GM12872 (cell line): ENCODE data around the gene ACSL6.

Experiments
- TF ChIP-seq, protein P1 (sequence below): IDR thresholded peaks from 3 replicates; pipeline ENCODE4 v1.5.1; 2011; ENCODE audit warnings: low read depth, mild to moderate bottlenecking, low read length, moderate library complexity; ENCODE audit not compliant: insufficient read depth

The ACSL6 gene

GRCh38 chr5:131952301-131952857, 59.1 kb downstream of the ACSL6 start:
- TF ChIP-seq, protein P1, sequence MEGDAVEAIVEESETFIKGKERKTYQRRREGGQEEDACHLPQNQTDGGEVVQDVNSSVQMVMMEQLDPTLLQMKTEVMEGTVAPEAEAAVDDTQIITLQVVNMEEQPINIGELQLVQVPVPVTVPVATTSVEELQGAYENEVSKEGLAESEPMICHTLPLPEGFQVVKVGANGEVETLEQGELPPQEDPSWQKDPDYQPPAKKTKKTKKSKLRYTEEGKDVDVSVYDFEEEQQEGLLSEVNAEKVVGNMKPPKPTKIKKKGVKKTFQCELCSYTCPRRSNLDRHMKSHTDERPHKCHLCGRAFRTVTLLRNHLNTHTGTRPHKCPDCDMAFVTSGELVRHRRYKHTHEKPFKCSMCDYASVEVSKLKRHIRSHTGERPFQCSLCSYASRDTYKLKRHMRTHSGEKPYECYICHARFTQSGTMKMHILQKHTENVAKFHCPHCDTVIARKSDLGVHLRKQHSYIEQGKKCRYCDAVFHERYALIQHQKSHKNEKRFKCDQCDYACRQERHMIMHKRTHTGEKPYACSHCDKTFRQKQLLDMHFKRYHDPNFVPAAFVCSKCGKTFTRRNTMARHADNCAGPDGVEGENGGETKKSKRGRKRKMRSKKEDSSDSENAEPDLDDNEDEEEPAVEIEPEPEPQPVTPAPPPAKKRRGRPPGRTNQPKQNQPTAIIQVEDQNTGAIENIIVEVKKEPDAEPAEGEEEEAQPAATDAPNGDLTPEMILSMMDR = no peak

- TF ChIP-seq, protein P1 = no peak
These were observed 60.8 kb downstream of the ACSL6 start for GRCh38 chr5:131950706-131951105.

- TF ChIP-seq, protein P1 = no peak
These were observed 64.0 kb downstream of the ACSL6 start for GRCh38 chr5:131947445-131947844.

DNA sequence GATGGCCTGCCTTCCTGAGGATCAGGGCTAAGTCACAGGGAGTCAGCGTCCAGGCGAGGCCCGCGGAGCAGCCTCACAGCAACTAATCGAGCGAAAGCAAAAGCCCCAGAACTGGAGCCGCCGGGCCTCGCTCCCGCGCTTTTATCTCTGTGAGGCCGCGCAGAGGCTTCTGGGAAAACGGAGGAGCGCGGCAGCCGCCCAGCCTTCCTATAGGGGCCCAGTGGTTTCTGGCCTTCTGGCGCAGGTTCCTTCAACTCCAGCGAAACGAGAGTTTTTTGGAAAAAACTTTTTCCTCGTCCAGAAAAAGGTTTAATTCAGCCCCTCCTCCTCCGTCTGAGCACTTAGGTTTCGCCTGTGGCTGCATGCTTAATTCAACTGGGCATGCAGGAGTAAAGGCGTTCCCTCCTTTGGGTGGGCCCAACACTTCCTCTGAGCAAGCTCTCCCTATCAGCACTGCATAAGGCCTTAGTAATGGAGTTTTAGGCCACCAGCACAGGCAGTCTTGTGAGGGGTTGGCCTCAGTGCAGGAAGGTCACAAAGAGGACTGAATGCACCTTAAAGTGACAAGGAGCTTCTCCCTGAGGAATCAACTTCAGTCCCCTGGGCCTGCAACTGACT, 65.8 kb downstream of the ACSL6 start, which contains the start of gene MEIKIN:
MEIKIN (minus strand) TSS at position 113 of the 618 bp plus-strand sequence. CDS start 158 bp downstream, outside the sequence.
- TF ChIP-seq, protein P1 = no peak

DNA sequence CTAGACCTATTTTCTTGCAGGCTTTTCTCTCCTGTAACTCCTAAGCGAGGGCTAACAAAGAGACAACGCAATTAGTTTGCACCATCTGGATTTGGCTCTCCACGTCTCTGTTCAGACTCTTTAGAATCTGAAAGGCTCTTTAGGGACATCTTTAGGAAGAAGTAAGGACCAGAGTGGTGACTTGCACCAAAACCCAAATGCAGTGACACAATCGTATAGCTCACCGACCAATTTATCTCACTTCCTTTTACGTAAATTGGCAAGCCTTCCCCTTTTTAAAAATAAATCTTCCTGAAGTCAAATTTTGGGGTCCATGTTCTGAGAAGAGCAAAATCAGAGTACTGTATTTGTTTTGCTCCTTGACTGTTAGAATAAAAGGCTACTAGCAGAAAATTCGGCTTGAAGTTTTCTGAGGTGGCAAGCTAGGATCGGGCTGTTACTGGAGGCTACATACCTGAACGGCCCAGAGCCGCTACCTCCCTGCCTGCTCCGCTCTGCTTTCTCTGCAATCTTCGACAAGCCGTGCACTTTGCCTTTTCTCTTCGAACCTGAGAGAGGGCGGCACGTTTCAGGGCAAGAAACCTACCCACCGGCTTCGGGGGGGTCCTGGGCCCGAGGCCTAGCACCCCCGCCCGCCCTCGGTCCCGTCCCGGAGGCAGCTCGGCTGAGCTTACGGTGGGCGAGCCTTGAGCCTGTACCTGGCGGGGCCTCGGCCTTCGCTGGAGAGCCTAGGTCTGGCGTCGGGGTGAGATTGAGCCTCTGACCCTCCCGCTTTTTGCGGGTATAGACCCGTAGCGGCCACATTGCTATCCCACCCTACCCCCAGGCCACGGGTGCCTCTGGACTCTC, 66.5 kb downstream of the ACSL6 start:
- TF ChIP-seq, protein P1 = no peak

GRCh38 chr5:131943916-131944315, 67.5 kb downstream of the ACSL6 start:
- TF ChIP-seq, protein P1 = no peak

DNA sequence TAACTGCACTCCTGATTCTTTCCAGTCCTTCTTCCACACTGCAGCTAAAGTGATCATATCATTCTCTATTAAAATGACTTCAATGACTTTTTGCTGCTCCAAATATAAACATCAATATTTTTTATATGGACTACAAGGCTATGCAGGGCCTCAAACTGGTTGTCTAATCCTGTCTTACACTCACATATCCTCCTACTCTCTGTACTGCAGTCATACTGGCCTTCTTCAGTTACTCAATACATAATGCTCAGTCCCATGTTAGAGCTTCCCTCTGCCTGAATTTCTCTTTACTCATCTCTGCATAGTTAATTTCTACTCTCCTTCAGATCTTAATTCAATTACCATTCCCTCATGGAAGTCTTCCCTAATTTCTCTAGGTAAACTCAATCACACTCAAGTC, 69.4 kb downstream of the ACSL6 start:
- TF ChIP-seq, protein P1 = no peak
